Nephron (organoid): ENCODE results near the gene PMFBP1.
A peak's percentile ranks its signal among the peaks of the same experiment; 100 is the strongest.

Experiments
- H3K27ac Mint-ChIP-seq, 3 experiments: 2 replicates each; pipeline ENCODE4 v1.8.0; 2020; ENCODE audit warnings: mixed read lengths in 3 of 3, mild to moderate bottlenecking in 2 of 3, moderate library complexity in 1 of 3
- H3K27me3 Mint-ChIP-seq: 2 replicates; pipeline ENCODE4 v1.8.0; 2021; ENCODE audit warnings: low read depth, mild to moderate bottlenecking, moderate library complexity, mixed read lengths
- H3K36me3 Mint-ChIP-seq: 2 replicates; pipeline ENCODE4 v1.8.0; 2020; ENCODE audit warnings: low read depth, mixed read lengths
- H3K4me1 Mint-ChIP-seq: 2 replicates; pipeline ENCODE4 v1.8.0; 2020; ENCODE audit warnings: mixed read lengths
- H3K4me3 Mint-ChIP-seq, 3 experiments: 2 replicates each; pipeline ENCODE4 v1.8.0; 2020; ENCODE audit warnings: mild to moderate bottlenecking in 3 of 3, mixed read lengths in 3 of 3, moderate library complexity in 2 of 3
- H3K9me3 Mint-ChIP-seq: 2 replicates; pipeline ENCODE4 v1.8.0; 2020; ENCODE audit warnings: mixed read lengths
- CTCF ChIP-seq, 3 experiments: fragments of 200-600 bp; sonication (generic); IDR thresholded peaks; one replicate each; pipeline ENCODE4 v1.5.0; 2021; ENCODE audit warnings: antibody characterized with exemption in 3 of 3; ENCODE audit not compliant: unreplicated experiment in 3 of 3

Gene PMFBP1

GRCh38 chr16:72172105-72173034 is at the start of gene PMFBP1:
Gene PMFBP1 (minus strand): TSS chr16:72172155. CDS start chr16:72171208, 947 bp downstream.
- TF ChIP-seq CTCF (IDR thresholded peaks at IDR 0.05; ENCODE audit: unreplicated experiment in 3 of 3), result no peak
- H3K36me3 Mint-ChIP-seq, result no peaks in the 10 kb centered on the region
- H3K27ac Mint-ChIP-seq, result no peak within 1 kb of the TSS
- H3K4me3 Mint-ChIP-seq, result no peak within 1 kb of the TSS
- no peaks in the 10 kb centered on the region for H3K27me3 Mint-ChIP-seq
- peaks cover 7% of the 10 kb centered on the region for H3K9me3 Mint-ChIP-seq
- no peaks in the 10 kb centered on the region for H3K4me1 Mint-ChIP-seq

GRCh38 chr16:72221630-72222024 is 49.7 kb upstream of the PMFBP1 start:
- H3K27ac Mint-ChIP-seq, result no peak overlapping the region
- H3K4me1 Mint-ChIP-seq, result peaks cover 12% of the 10 kb centered on the region
- peaks cover 4% of the 10 kb centered on the region for H3K27me3 Mint-ChIP-seq
- no peaks in the 10 kb centered on the region for H3K36me3 Mint-ChIP-seq
- no peak for TF ChIP-seq CTCF (IDR thresholded peaks at IDR 0.05; ENCODE audit: unreplicated experiment in 3 of 3)
- H3K4me3 Mint-ChIP-seq, result peak overlapping the region in 1 of 3 experiments; percentile 42
- H3K9me3 Mint-ChIP-seq, result no peaks in the 10 kb centered on the region

- Mint-ChIP-seq H3K27me3 (peaks cover 4% of the 10 kb centered on the region), H3K27ac (no peak overlapping the region), H3K4me3 (peak overlapping the region in 1 of 3 experiments; percentile 42), H3K36me3 (no peaks in the 10 kb centered on the region), H3K9me3 (no peaks in the 10 kb centered on the region), H3K4me1 (peaks cover 12% of the 10 kb centered on the region)
- no peak for TF ChIP-seq CTCF (IDR thresholded peaks at IDR 0.05; ENCODE audit: unreplicated experiment in 3 of 3)
Observed at GRCh38 chr16:72220875-72221629, 49.1 kb upstream of the PMFBP1 start.

- Mint-ChIP-seq H3K27me3 (peaks cover 4% of the 10 kb centered on the region), H3K4me3 (no peak overlapping the region)
- TF ChIP-seq CTCF (IDR thresholded peaks at IDR 0.05; ENCODE audit: unreplicated experiment in 3 of 3), result no peak
Observed at GRCh38 chr16:72219282-72219681, 47.3 kb upstream of the PMFBP1 start.

GRCh38 chr16:72216767-72217166 is 44.8 kb upstream of the PMFBP1 start:
- peaks cover 7% of the 10 kb centered on the region for H3K4me1 Mint-ChIP-seq
- H3K9me3 Mint-ChIP-seq, result peaks cover 17% of the 10 kb centered on the region
- peaks cover 4% of the 10 kb centered on the region for H3K27me3 Mint-ChIP-seq
- H3K36me3 Mint-ChIP-seq, result peaks cover 18% of the 10 kb centered on the region
- H3K4me3 Mint-ChIP-seq, result no peak overlapping the region
- no peak for TF ChIP-seq CTCF (IDR thresholded peaks at IDR 0.05; ENCODE audit: unreplicated experiment in 3 of 3)
- H3K27ac Mint-ChIP-seq, result no peak overlapping the region

More at GRCh38 chr16:72219282-72219681, 47.3 kb upstream of the PMFBP1 start:
- Mint-ChIP-seq H3K27ac (no peak overlapping the region), H3K9me3 (peaks cover 15% of the 10 kb centered on the region), H3K36me3 (peaks cover 14% of the 10 kb centered on the region), H3K4me1 (peaks cover 12% of the 10 kb centered on the region)
